K562 (cell line): ENCODE data around the gene SIRT5. TPM values are rescaled to one million over a fixed set of nuclear protein-coding genes. Genes with fewer than 3 reads are reported as not detected.

Experiments used
- ADNP ChIP-seq: fragments of 200-800 bp; sonication (Bioruptor generic); IDR thresholded peaks from 2 replicates; pipeline ENCODE4 v1.6.1; 2016; ENCODE audit warnings: missing genetic modification characterization, missing compliant biosample characterization
- CHD4 ChIP-seq: fragments of 200-600 bp; sonication (generic); IDR thresholded peaks from 3 replicates; pipeline ENCODE4 v1.6.1; 2012; ENCODE audit warnings: low read depth, mild to moderate bottlenecking, mixed read lengths, low read length, inconsistent platforms; ENCODE audit not compliant: insufficient read depth, insufficient replicate concordance, poor library complexity, severe bottlenecking
- ELF1 ChIP-seq: fragments of 200-800 bp; sonication (Bioruptor generic); IDR thresholded peaks from 2 replicates; pipeline ENCODE4 v1.6.1; 2016; ENCODE audit warnings: missing genetic modification characterization, missing compliant biosample characterization
- EP400 ChIP-seq: fragments of 450-650 bp; IDR thresholded peaks from 2 replicates; pipeline ENCODE4 v1.6.1; 2017; ENCODE audit warnings: antibody characterized with exemption, mild to moderate bottlenecking, moderate library complexity
- ETS1 ChIP-seq: conservative IDR thresholded peaks from 2 replicates; pipeline ENCODE4 v1.6.1; 2011; ENCODE audit warnings: low read depth, mild to moderate bottlenecking, low read length; ENCODE audit not compliant: control insufficient read depth
- FOXA1 ChIP-seq: fragments of 450-650 bp; IDR thresholded peaks from 2 replicates; pipeline ENCODE4 v1.6.1; 2016; ENCODE audit warnings: mild to moderate bottlenecking, borderline replicate concordance
- IFI16 ChIP-seq: fragments of 250-450 bp; sonication (Bioruptor Pico); IDR thresholded peaks from 2 replicates; pipeline ENCODE4 v2.1.2; 2022; ENCODE audit warnings: mild to moderate bottlenecking, inconsistent platforms
- MBD1 ChIP-seq: fragments of 250-450 bp; sonication (Bioruptor Pico); IDR thresholded peaks from 2 replicates; pipeline ENCODE4 v1.8.0; 2022; ENCODE audit warnings: inconsistent platforms
- MIER1 ChIP-seq: fragments of 450-650 bp; IDR thresholded peaks from 2 replicates; pipeline ENCODE4 v1.6.1; 2016; ENCODE audit warnings: antibody characterized with exemption, mild to moderate bottlenecking, low read depth
- RBM14 ChIP-seq: fragments of 200-400 bp; formaldehyde crosslinking; IDR thresholded peaks from 2 replicates; pipeline ENCODE4 v1.6.1; 2018; ENCODE audit warnings: low read depth, mild to moderate bottlenecking, low read length, moderate library complexity, borderline replicate concordance; ENCODE audit not compliant: insufficient read depth
- RBM17 ChIP-seq: fragments of 200-400 bp; formaldehyde crosslinking; IDR thresholded peaks from 2 replicates; pipeline ENCODE4 v1.6.1; 2017; ENCODE audit warnings: low read depth, mild to moderate bottlenecking, low read length, borderline replicate concordance
- SIN3B ChIP-seq: fragments of 450-650 bp; IDR thresholded peaks from 2 replicates; pipeline ENCODE4 v1.6.1; 2017; ENCODE audit warnings: low read depth, mild to moderate bottlenecking, moderate library complexity
- SNRNP70 ChIP-seq: fragments of 200-400 bp; formaldehyde crosslinking; optimal IDR thresholded peaks from 2 replicates; pipeline ENCODE3; 2017; ENCODE audit warnings: low read depth, low read length
- ZFP30 ChIP-seq: fragments of 250-450 bp; sonication (Bioruptor Pico); IDR thresholded peaks from 2 replicates; pipeline ENCODE4 v1.8.0; 2022; ENCODE audit warnings: moderate library complexity, mild to moderate bottlenecking, inconsistent platforms, borderline replicate concordance
- ZNF140 ChIP-seq: fragments of 250-450 bp; sonication (Bioruptor Pico); IDR thresholded peaks from 2 replicates; pipeline ENCODE4 v1.8.0; 2021; ENCODE audit warnings: moderate library complexity, mild to moderate bottlenecking, inconsistent platforms
- polyA plus RNA-seq, 8 experiments: library from polyadenylated mRNA; depleted of rRNA in 4 of 8; stranded (reverse) in 5 of 8; unstranded in 3 of 8; fragments of >200 nt; fragmentation: Nextera tagmentation in 2 of 8; fragmentation: Illumina TruSeq in 1 of 8; extraction: Ambion mirVana in 2 of 8; extraction: Trizol in 1 of 8; gene quantifications; 2 replicates each; pipeline versions ENCODE4 v1.2.1 to v1.2.3, GENCODE V29; 2011 to 2014; ENCODE audit warnings: inconsistent platforms in 1 of 8, missing spikeins in 1 of 8
- total RNA-seq, 7 experiments: library from RNA; depleted of rRNA in 6 of 7; stranded (reverse); fragments of >200 nt in 6 of 7; fragmentation: Illumina TruSeq in 2 of 7; extraction: Trizol in 2 of 7; gene quantifications; 2 replicates each; pipeline versions ENCODE4 v1.2.1 to v1.2.3, GENCODE V29; 2011 to 2021; ENCODE audit warnings: low replicate concordance in 1 of 7
- TF ChIP-seq, protein P1 (sequence below): fragments of 250-450 bp; sonication (Bioruptor Pico); IDR thresholded peaks from 2 replicates; pipeline ENCODE4 v1.8.0; 2022; ENCODE audit warnings: moderate library complexity, mild to moderate bottlenecking, inconsistent platforms
- TF ChIP-seq, protein P2 (sequence below): sonication (generic); formaldehyde crosslinking; IDR thresholded peaks from 2 replicates; pipeline ENCODE4 v1.8.0; 2023; ENCODE audit warnings: mild to moderate bottlenecking, missing genetic modification reagents
- TF ChIP-seq, protein P3 (sequence below): fragments of 250-450 bp; sonication (Bioruptor Pico); IDR thresholded peaks from 2 replicates; pipeline ENCODE4 v1.8.0; 2021; ENCODE audit warnings: mild to moderate bottlenecking, moderate library complexity

Gene SIRT5
- total and polyA plus RNA-seq, 9 of the 15 experiments (the other 6 are each of a cell fraction or from before 2014, with no cell fraction given), result 2.1 to 15.7 (median 11.4) TPM

DNA sequence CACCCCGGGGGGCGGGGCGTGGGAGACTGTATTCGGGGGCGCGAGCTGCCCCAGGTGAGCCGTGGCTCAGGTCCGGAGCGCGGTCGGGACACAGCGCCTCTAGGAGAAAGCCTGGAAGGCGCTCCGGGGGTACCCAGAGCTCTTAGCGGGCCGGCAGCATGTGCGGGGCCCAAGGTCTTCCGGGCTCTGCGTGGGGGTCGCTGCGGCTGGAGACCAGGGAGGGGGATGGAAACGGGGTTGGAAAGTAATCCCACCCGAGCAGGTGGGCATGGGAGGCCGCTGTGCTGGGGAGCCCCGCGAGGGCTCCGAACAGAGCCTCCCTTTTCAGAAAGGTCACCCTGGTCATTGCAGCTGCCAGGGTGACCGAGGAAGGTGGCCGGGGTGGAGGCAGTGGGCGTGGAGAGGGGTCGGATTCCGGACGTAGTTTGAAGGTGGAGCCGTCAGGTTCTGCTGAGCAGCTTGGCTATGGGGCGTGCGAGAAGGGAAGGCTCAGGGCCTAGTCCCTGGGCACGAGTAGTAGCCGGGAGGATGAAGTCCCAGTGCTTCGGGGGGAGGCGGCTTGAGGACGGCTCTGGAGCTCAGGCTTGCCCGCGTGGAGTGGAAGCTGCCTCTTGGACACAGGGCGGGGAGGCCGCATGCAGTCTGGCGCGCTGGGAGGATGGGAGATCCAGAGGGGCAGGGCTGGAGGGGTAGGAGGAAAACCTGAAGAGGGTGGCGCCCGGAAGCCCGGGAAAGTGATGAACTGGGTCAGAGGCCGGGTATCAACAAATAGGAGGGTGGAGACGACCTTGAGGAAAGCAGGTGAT is at the start of gene SIRT5 (continued):
- TF ChIP-seq SNRNP70 (no peak), MBD1 (CRISPR knock-in tag) (no peak), RBM17 (no peak), ZNF140 (CRISPR knock-in tag) (no peak), ZFP30 (CRISPR knock-in tag) (no peak), SIN3B (no peak), ETS1 (0 out of 2 replicates have a peak, but pooled peaks have one; percentile 78), FOXA1 (no peak), CHD4 (peak; percentile 79), ELF1 (tag) (peak; percentile 73), ADNP (tag) (peak; percentile 100), RBM14 (no peak), EP400 (peak; percentile 94), IFI16 (CRISPR knock-in tag) (no peak), MIER1 (0 out of 2 replicates have a peak, but pooled peaks have one; percentile 12)
- TF ChIP-seq, protein P1, sequence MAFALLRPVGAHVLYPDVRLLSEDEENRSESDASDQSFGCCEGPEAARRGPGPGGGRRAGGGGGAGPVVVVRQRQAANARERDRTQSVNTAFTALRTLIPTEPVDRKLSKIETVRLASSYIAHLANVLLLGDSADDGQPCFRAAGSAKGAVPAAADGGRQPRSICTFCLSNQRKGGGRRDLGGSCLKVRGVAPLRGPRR (CRISPR knock-in tag), result no peak
- TF ChIP-seq, protein P2, sequence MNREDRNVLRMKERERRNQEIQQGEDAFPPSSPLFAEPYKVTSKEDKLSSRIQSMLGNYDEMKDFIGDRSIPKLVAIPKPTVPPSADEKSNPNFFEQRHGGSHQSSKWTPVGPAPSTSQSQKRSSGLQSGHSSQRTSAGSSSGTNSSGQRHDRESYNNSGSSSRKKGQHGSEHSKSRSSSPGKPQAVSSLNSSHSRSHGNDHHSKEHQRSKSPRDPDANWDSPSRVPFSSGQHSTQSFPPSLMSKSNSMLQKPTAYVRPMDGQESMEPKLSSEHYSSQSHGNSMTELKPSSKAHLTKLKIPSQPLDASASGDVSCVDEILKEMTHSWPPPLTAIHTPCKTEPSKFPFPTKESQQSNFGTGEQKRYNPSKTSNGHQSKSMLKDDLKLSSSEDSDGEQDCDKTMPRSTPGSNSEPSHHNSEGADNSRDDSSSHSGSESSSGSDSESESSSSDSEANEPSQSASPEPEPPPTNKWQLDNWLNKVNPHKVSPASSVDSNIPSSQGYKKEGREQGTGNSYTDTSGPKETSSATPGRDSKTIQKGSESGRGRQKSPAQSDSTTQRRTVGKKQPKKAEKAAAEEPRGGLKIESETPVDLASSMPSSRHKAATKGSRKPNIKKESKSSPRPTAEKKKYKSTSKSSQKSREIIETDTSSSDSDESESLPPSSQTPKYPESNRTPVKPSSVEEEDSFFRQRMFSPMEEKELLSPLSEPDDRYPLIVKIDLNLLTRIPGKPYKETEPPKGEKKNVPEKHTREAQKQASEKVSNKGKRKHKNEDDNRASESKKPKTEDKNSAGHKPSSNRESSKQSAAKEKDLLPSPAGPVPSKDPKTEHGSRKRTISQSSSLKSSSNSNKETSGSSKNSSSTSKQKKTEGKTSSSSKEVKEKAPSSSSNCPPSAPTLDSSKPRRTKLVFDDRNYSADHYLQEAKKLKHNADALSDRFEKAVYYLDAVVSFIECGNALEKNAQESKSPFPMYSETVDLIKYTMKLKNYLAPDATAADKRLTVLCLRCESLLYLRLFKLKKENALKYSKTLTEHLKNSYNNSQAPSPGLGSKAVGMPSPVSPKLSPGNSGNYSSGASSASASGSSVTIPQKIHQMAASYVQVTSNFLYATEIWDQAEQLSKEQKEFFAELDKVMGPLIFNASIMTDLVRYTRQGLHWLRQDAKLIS (CRISPR knock-in tag), result peak; percentile 86
- TF ChIP-seq, protein P3, sequence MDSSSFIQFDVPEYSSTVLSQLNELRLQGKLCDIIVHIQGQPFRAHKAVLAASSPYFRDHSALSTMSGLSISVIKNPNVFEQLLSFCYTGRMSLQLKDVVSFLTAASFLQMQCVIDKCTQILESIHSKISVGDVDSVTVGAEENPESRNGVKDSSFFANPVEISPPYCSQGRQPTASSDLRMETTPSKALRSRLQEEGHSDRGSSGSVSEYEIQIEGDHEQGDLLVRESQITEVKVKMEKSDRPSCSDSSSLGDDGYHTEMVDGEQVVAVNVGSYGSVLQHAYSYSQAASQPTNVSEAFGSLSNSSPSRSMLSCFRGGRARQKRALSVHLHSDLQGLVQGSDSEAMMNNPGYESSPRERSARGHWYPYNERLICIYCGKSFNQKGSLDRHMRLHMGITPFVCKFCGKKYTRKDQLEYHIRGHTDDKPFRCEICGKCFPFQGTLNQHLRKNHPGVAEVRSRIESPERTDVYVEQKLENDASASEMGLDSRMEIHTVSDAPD (CRISPR knock-in tag), result no peak
